Mammary epithelial cell (primary cell): ENCODE measurements around the gene TNRC6C.

Experiments used
- EZH2 ChIP-seq: IDR thresholded peaks from 2 replicates; pipeline ENCODE4 v1.6.1; 2012; ENCODE audit warnings: low read length, inconsistent platforms, borderline replicate concordance
- TF ChIP-seq, protein P1 (sequence below), 2 donors: IDR thresholded peaks in 1 of 2; conservative IDR thresholded peaks in 1 of 2; 2 replicates each; pipeline ENCODE4 v1.5.1; 2011 to 2012; ENCODE audit warnings: inconsistent platforms in 2 of 2, low read length in 2 of 2, mild to moderate bottlenecking in 2 of 2, control low read depth in 1 of 2, low read depth in 1 of 2; ENCODE audit not compliant: insufficient read depth in 1 of 2; ENCODE audit errors: extremely low read depth in 1 of 2

DNA sequence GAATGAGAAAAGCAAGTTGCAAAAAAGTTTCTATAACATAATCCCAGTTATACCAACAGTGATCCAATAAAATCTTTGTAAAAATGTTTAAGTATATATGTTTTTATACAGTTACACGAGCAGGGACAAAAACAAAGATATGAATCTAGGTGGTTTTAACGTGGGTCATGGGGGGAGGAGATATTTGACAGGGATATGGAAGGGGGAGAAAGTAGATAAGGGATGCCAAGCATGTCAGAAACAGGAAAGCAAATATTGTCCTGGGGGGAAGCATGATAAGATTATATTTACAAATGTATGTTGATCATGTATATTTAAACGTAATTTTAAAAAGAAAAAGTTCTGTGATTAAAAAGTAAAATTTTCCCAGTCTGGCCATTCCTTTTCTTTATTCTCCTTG is 43.1 kb downstream of the TNRC6C start:
- TF ChIP-seq, protein P1, sequence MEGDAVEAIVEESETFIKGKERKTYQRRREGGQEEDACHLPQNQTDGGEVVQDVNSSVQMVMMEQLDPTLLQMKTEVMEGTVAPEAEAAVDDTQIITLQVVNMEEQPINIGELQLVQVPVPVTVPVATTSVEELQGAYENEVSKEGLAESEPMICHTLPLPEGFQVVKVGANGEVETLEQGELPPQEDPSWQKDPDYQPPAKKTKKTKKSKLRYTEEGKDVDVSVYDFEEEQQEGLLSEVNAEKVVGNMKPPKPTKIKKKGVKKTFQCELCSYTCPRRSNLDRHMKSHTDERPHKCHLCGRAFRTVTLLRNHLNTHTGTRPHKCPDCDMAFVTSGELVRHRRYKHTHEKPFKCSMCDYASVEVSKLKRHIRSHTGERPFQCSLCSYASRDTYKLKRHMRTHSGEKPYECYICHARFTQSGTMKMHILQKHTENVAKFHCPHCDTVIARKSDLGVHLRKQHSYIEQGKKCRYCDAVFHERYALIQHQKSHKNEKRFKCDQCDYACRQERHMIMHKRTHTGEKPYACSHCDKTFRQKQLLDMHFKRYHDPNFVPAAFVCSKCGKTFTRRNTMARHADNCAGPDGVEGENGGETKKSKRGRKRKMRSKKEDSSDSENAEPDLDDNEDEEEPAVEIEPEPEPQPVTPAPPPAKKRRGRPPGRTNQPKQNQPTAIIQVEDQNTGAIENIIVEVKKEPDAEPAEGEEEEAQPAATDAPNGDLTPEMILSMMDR (conservative IDR thresholded peaks at IDR 0.05 in 1 of 2, IDR thresholded peaks at IDR 0.05 in 1 of 2; ENCODE audit: extremely low read depth in 1 of 2, insufficient read depth in 1 of 2, low read depth in 1 of 2, low read length in 2 of 2), result no peak
- TF ChIP-seq EZH2, result no peak
